Endothelial cell (in vitro differentiated cells): ENCODE measurements around the gene SRRM2. TPM values are rescaled to one million over a fixed set of nuclear protein-coding genes. Genes with fewer than 3 reads are reported as not detected.

Source experiments
- DNase-seq: peaks from one replicate; pipeline ENCODE4 v3.0.0; 2021; ENCODE audit warnings: low spot score
- H3K27ac Mint-ChIP-seq: one replicate; pipeline ENCODE4 v1.8.0; 2021; ENCODE audit warnings: mixed read lengths, inconsistent platforms; ENCODE audit not compliant: unreplicated experiment
- H3K27me3 Mint-ChIP-seq: one replicate; pipeline ENCODE4 v1.8.0; 2021; ENCODE audit warnings: mild to moderate bottlenecking, moderate library complexity, mixed read lengths, inconsistent platforms; ENCODE audit not compliant: unreplicated experiment
- H3K36me3 Mint-ChIP-seq: one replicate; pipeline ENCODE4 v1.8.0; 2021; ENCODE audit warnings: mild to moderate bottlenecking, low read depth, mixed read lengths, inconsistent platforms; ENCODE audit not compliant: unreplicated experiment
- H3K4me1 Mint-ChIP-seq: one replicate; pipeline ENCODE4 v1.8.0; 2021; ENCODE audit warnings: mild to moderate bottlenecking, mixed read lengths, inconsistent platforms; ENCODE audit not compliant: unreplicated experiment
- H3K4me3 Mint-ChIP-seq: one replicate; pipeline ENCODE4 v1.8.0; 2021; ENCODE audit warnings: mild to moderate bottlenecking, mixed read lengths, inconsistent platforms; ENCODE audit not compliant: unreplicated experiment
- H3K9me3 Mint-ChIP-seq: one replicate; pipeline ENCODE4 v1.8.0; 2021; ENCODE audit warnings: mixed read lengths, inconsistent platforms; ENCODE audit not compliant: unreplicated experiment
- total RNA-seq: library from RNA; stranded (reverse); fragmentation: NEBNext Ultra II Directional; extraction: Animal tissue kit (Norgen Biotek cat#: 25700); gene quantifications from one replicate; pipeline ENCODE4 v1.2.1, GENCODE V29; 2021; ENCODE audit not compliant: unreplicated experiment
- TF ChIP-seq, protein P1 (sequence below): fragments of 200-600 bp; sonication (generic); IDR thresholded peaks from one replicate; pipeline ENCODE4 v1.5.0; 2021; ENCODE audit warnings: antibody characterized with exemption; ENCODE audit not compliant: unreplicated experiment

The SRRM2 gene
- total RNA-seq, 1 donor from 2014 or later = 456 TPM

DNA sequence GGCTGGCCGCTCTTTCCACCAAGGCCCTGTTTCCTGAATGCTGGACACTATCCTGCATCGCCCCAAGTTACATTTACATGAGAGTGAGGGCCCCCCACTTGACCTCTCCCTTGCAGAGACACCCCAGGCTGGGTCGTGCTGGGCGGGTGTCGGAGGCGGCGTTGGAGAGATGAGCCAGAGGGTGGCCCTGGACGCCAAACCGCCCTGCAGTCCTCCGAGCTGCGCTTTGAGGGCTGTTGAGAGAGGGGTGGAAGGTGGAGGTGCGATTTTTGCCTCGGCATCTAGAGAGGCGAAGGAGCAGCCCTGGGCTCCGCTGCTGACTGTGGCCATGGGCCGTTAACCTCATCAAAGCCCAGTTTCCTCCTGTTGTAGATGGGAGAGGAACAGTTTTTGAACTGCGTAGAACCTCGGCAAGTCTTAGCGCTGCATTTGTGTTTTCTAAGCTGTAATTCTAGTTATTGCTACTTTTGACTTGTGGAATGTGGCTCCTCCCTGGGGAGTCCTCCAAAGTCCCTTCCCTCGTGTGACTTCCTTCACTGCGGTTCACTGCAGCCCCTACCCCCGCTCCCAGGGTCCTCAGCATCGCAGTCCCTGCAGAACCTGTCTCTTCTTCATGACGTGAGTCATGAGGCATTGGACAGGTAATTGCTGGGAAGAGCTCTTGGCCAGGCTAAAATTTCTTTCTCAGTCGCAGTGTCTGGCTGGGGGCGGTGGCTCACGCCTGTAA lies 25.6 kb downstream of the SRRM2 start:
- Mint-ChIP-seq H3K4me3 (peak overlapping the region; percentile 95), H3K9me3 (no peaks in the 10 kb centered on the region), H3K27ac (peak overlapping the region; percentile 94), H3K4me1 (peaks cover 22% of the 10 kb centered on the region), H3K27me3 (peaks cover 14% of the 10 kb centered on the region), H3K36me3 (peaks cover 7% of the 10 kb centered on the region)
- DNase-seq = no peak
- TF ChIP-seq, protein P1, sequence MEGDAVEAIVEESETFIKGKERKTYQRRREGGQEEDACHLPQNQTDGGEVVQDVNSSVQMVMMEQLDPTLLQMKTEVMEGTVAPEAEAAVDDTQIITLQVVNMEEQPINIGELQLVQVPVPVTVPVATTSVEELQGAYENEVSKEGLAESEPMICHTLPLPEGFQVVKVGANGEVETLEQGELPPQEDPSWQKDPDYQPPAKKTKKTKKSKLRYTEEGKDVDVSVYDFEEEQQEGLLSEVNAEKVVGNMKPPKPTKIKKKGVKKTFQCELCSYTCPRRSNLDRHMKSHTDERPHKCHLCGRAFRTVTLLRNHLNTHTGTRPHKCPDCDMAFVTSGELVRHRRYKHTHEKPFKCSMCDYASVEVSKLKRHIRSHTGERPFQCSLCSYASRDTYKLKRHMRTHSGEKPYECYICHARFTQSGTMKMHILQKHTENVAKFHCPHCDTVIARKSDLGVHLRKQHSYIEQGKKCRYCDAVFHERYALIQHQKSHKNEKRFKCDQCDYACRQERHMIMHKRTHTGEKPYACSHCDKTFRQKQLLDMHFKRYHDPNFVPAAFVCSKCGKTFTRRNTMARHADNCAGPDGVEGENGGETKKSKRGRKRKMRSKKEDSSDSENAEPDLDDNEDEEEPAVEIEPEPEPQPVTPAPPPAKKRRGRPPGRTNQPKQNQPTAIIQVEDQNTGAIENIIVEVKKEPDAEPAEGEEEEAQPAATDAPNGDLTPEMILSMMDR = no peak

DNA sequence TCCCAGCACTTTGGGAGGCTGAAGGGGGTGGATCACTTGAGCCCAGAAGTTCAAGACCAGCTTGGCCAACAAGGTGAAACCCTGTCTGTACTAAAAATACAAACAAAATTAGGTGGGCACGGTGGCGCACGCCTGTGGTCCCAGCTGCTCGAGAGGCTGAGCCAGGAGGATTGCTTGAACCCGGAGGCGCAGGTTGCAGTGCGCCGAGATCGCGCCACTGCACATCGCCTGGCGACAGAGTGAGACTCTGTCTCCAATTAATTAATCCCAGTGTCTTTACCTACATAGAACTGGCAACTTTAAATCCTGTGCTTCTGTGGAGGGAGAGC lies 26.2 kb downstream of the SRRM2 start:
- Mint-ChIP-seq H3K27ac (peak overlapping the region; percentile 94), H3K27me3 (peaks cover 14% of the 10 kb centered on the region), H3K4me3 (peak overlapping the region; percentile 95), H3K4me1 (peaks cover 22% of the 10 kb centered on the region), H3K9me3 (no peaks in the 10 kb centered on the region), H3K36me3 (peaks cover 6% of the 10 kb centered on the region)
- DNase-seq = no peak
- TF ChIP-seq, protein P1 = no peak

- Mint-ChIP-seq H3K4me1 (peaks cover 22% of the 10 kb centered on the region), H3K27ac (peak overlapping the region; percentile 38), H3K4me3 (peak overlapping the region; percentile 53), H3K9me3 (no peaks in the 10 kb centered on the region), H3K36me3 (peaks cover 6% of the 10 kb centered on the region), H3K27me3 (peaks cover 14% of the 10 kb centered on the region)
- TF ChIP-seq, protein P1 = no peak
- DNase-seq = no peak
These were observed 26.9 kb downstream of the SRRM2 start for GRCh38 chr16:2779151-2779920.

GRCh38 chr16:2779978-2780898 lies 27.8 kb downstream of the SRRM2 start:
- Mint-ChIP-seq H3K9me3 (no peaks in the 10 kb centered on the region), H3K27me3 (peaks cover 14% of the 10 kb centered on the region), H3K4me1 (peaks cover 22% of the 10 kb centered on the region), H3K36me3 (peaks cover 6% of the 10 kb centered on the region), H3K4me3 (peak overlapping the region; percentile 53), H3K27ac (peak overlapping the region; percentile 42)
- no peak for DNase-seq
- TF ChIP-seq, protein P1 = no peak
